ENCODE measurements around the gene TMEFF2. TPM values are rescaled to one million over a fixed set of nuclear protein-coding genes. Genes with fewer than 3 reads are reported as not detected.

TMEFF2 gene
- total RNA-seq, 2 donors from 2014 or later, result 0.09 TPM; not detected in 1

DNA sequence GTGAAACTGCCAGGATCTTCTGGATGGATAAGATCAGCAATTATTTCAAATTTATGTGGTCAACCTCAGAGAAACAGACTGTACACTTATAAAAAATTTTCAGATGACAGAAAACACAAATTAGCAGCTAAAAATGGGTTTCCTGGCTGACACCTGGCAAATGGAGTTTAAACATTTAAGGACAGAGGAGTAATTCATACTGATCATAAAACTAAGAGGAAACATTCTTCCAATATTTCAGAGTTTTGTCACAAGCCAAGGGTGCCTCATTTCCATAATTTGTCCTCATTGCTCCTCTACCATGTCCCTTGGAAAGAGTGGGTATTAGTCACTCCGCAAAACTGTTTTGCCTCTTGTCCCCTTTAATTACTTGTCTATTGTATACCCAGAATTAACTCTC lies 70.2 kb downstream of the TMEFF2 start:
- DNase-seq, result no peak
- Histone ChIP-seq H3K27ac (ENCODE audit: low read depth, low read length) (no peak overlapping the region), H3K4me1 (ENCODE audit: control insufficient read depth, insufficient read depth, low read length) (no peaks in the 10 kb centered on the region), H3K27me3 (ENCODE audit: control insufficient read depth, insufficient read depth, low read length, poor library complexity, severe bottlenecking) (no peaks in the 10 kb centered on the region), H3K4me3 (ENCODE audit: low read length) (no peak overlapping the region), H3K9ac (ENCODE audit: extremely low read depth, low read length, poor library complexity, severe bottlenecking) (no peak overlapping the region), H3K36me3 (ENCODE audit: control insufficient read depth, insufficient read depth, low read length) (no peaks in the 10 kb centered on the region), H3K9me3 (ENCODE audit: control insufficient read depth, low read length) (no peaks in the 10 kb centered on the region)
- H3K27me3 Mint-ChIP-seq (ENCODE audit: insufficient read depth), result no peaks in the 10 kb centered on the region
- 91 to 100% methylated on average over 1 of the region's 1 CpG for WGBS, 2 experiments (ENCODE audit: insufficient coverage in 1 of 2, insufficient read length in 1 of 2)
- no peak for TF ChIP-seq CTCF (conservative IDR thresholded peaks at IDR 0.05)
- no peaks in the 10 kb centered on the region for H3K9me3 Mint-ChIP-seq
- no peak overlapping the region for H3K27ac Mint-ChIP-seq
- H3K4me1 Mint-ChIP-seq, result no peaks in the 10 kb centered on the region
- no peak overlapping the region for H3K4me3 Mint-ChIP-seq
- no peaks in the 10 kb centered on the region for H3K36me3 Mint-ChIP-seq (ENCODE audit: low read depth)

GRCh38 chr2:192123847-192124246 lies 70.9 kb downstream of the TMEFF2 start:
- no peak overlapping the region for H3K27ac Mint-ChIP-seq
- H3K27me3 Mint-ChIP-seq (ENCODE audit: insufficient read depth), result no peaks in the 10 kb centered on the region
- H3K4me3 Mint-ChIP-seq, result no peak overlapping the region
- H3K4me3 ChIP-seq (ENCODE audit: low read length), result no peak overlapping the region
- no peaks in the 10 kb centered on the region for H3K4me1 ChIP-seq (ENCODE audit: control insufficient read depth, insufficient read depth, low read length)
- H3K9me3 Mint-ChIP-seq, result no peaks in the 10 kb centered on the region
- no peak overlapping the region for H3K27ac ChIP-seq (ENCODE audit: low read depth, low read length)
- H3K36me3 ChIP-seq (ENCODE audit: control insufficient read depth, insufficient read depth, low read length), result no peaks in the 10 kb centered on the region
- H3K9me3 ChIP-seq (ENCODE audit: control insufficient read depth, low read length), result no peaks in the 10 kb centered on the region
- no peak for DNase-seq
- no peaks in the 10 kb centered on the region for H3K36me3 Mint-ChIP-seq (ENCODE audit: low read depth)
- TF ChIP-seq CTCF (conservative IDR thresholded peaks at IDR 0.05), result no peak
- H3K9ac ChIP-seq (ENCODE audit: extremely low read depth, low read length, poor library complexity, severe bottlenecking), result no peak overlapping the region
- H3K27me3 ChIP-seq (ENCODE audit: control insufficient read depth, insufficient read depth, low read length, poor library complexity, severe bottlenecking), result no peaks in the 10 kb centered on the region
- no peaks in the 10 kb centered on the region for H3K4me1 Mint-ChIP-seq

DNA sequence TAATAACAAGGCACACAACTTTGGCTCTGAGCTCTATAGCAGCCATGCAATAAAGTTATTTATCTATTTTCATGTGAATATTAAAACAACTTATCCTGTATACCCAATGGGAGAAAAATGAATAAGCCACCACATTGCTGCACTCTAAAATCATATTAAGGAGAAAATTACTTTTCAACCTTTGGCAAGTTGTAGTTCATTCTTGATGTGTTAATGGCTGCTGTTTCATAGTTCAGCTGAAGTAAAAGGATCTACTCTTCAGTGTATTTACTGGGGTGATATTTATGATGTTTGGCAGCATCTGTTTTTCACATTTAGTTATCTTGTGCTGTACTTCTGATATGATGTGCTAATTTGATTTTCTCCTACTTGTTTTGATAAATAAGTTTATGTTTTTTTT lies 71.8 kb downstream of the TMEFF2 start:
- no peak overlapping the region for H3K4me3 Mint-ChIP-seq
- H3K27ac ChIP-seq (ENCODE audit: low read depth, low read length), result no peak overlapping the region
- H3K4me3 ChIP-seq (ENCODE audit: low read length), result no peak overlapping the region
- no peak for TF ChIP-seq CTCF (conservative IDR thresholded peaks at IDR 0.05)
- H3K4me1 ChIP-seq (ENCODE audit: control insufficient read depth, insufficient read depth, low read length), result no peaks in the 10 kb centered on the region
- no peaks in the 10 kb centered on the region for H3K36me3 ChIP-seq (ENCODE audit: control insufficient read depth, insufficient read depth, low read length)
- no peaks in the 10 kb centered on the region for H3K27me3 ChIP-seq (ENCODE audit: control insufficient read depth, insufficient read depth, low read length, poor library complexity, severe bottlenecking)
- DNase-seq, result no peak
- no peaks in the 10 kb centered on the region for H3K4me1 Mint-ChIP-seq
- H3K36me3 Mint-ChIP-seq (ENCODE audit: low read depth), result no peaks in the 10 kb centered on the region
- H3K27ac Mint-ChIP-seq, result no peak overlapping the region
- H3K9me3 ChIP-seq (ENCODE audit: control insufficient read depth, low read length), result no peaks in the 10 kb centered on the region
- peaks cover 4% of the 10 kb centered on the region for H3K9me3 Mint-ChIP-seq
- H3K27me3 Mint-ChIP-seq (ENCODE audit: insufficient read depth), result no peaks in the 10 kb centered on the region
- no peak overlapping the region for H3K9ac ChIP-seq (ENCODE audit: extremely low read depth, low read length, poor library complexity, severe bottlenecking)
